Measurements from ENCODE around the gene FBF1. TPM values are rescaled to one million over a fixed set of nuclear protein-coding genes. Genes with fewer than 3 reads are reported as not detected.

FBF1 gene
- total RNA-seq, 1 donor from 2014 or later: 110 TPM

GRCh38 chr17:75965468-75965867 lies 24.6 kb upstream of the FBF1 start:
- Mint-ChIP-seq H3K4me1 (ENCODE audit: low read depth, unreplicated experiment) (no peaks in the 10 kb centered on the region), H3K27ac (ENCODE audit: unreplicated experiment) (no peak overlapping the region), H3K27me3 (ENCODE audit: unreplicated experiment) (no peaks in the 10 kb centered on the region), H3K36me3 (ENCODE audit: unreplicated experiment) (no peaks in the 10 kb centered on the region), H3K4me3 (ENCODE audit: unreplicated experiment) (no peak overlapping the region), H3K9me3 (ENCODE audit: unreplicated experiment) (no peaks in the 10 kb centered on the region)
- no peak for TF ChIP-seq CTCF (IDR thresholded peaks at IDR 0.05; ENCODE audit: partially characterized antibody, unreplicated experiment)
- DNase-seq: no peak

- H3K27ac Mint-ChIP-seq (ENCODE audit: unreplicated experiment): no peak overlapping the region
- no peaks in the 10 kb centered on the region for H3K4me1 Mint-ChIP-seq (ENCODE audit: low read depth, unreplicated experiment)
- no peaks in the 10 kb centered on the region for H3K27me3 Mint-ChIP-seq (ENCODE audit: unreplicated experiment)
- H3K4me3 Mint-ChIP-seq (ENCODE audit: unreplicated experiment): no peak overlapping the region
- H3K36me3 Mint-ChIP-seq (ENCODE audit: unreplicated experiment): no peaks in the 10 kb centered on the region
- no peaks in the 10 kb centered on the region for H3K9me3 Mint-ChIP-seq (ENCODE audit: unreplicated experiment)
- no peak for DNase-seq
- TF ChIP-seq CTCF (IDR thresholded peaks at IDR 0.05; ENCODE audit: partially characterized antibody, unreplicated experiment): no peak
These were observed 19.1 kb upstream of the FBF1 start for GRCh38 chr17:75959839-75960511.

- H3K36me3 Mint-ChIP-seq (ENCODE audit: unreplicated experiment): no peaks in the 10 kb centered on the region
- H3K4me3 Mint-ChIP-seq (ENCODE audit: unreplicated experiment): no peak overlapping the region
- no peak for DNase-seq
- H3K4me1 Mint-ChIP-seq (ENCODE audit: low read depth, unreplicated experiment): no peaks in the 10 kb centered on the region
- H3K9me3 Mint-ChIP-seq (ENCODE audit: unreplicated experiment): no peaks in the 10 kb centered on the region
- TF ChIP-seq CTCF (IDR thresholded peaks at IDR 0.05; ENCODE audit: partially characterized antibody, unreplicated experiment): no peak
- H3K27ac Mint-ChIP-seq (ENCODE audit: unreplicated experiment): no peak overlapping the region
- H3K27me3 Mint-ChIP-seq (ENCODE audit: unreplicated experiment): no peaks in the 10 kb centered on the region
These were observed 18.4 kb upstream of the FBF1 start for GRCh38 chr17:75959051-75959838.

GRCh38 chr17:75950855-75951554 lies 10.2 kb upstream of the FBF1 start:
- TF ChIP-seq CTCF (IDR thresholded peaks at IDR 0.05; ENCODE audit: partially characterized antibody, unreplicated experiment): no peak
- peaks cover 1% of the 10 kb centered on the region for H3K9me3 Mint-ChIP-seq (ENCODE audit: unreplicated experiment)
- no peaks in the 10 kb centered on the region for H3K27me3 Mint-ChIP-seq (ENCODE audit: unreplicated experiment)
- no peak for DNase-seq
- H3K36me3 Mint-ChIP-seq (ENCODE audit: unreplicated experiment): no peaks in the 10 kb centered on the region
- no peak overlapping the region for H3K4me3 Mint-ChIP-seq (ENCODE audit: unreplicated experiment)
- H3K27ac Mint-ChIP-seq (ENCODE audit: unreplicated experiment): no peak overlapping the region
- H3K4me1 Mint-ChIP-seq (ENCODE audit: low read depth, unreplicated experiment): no peaks in the 10 kb centered on the region

Data from glutamatergic neuron (in vitro differentiated cells).